Measurements from ENCODE around the gene ENAM.
"Not testable (repeated sequence)": the region's sequence is repeated elsewhere in the genome, so short reads cannot be mapped to it uniquely, and the experiment has no call there.

Gene ENAM

DNA sequence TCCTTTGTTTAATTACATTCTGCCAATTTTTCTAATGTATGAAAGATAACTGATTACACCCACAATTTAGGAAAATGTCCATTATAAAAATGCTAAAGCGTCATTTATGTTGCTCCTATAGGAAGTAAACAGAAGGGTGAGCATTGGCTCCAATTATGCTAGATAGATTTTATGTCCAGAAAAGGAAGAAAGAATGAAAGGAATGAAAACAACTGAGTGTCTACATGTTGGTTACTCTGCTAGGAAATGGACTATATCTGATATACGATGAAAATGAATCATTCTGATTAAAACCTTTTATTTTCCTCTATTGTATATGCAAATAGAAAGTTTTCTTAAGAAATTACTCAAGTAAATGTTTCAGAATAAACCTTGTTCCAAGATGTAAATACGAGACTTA, 1.6 kb downstream of the ENAM start:
- DNase-seq = no peak

DNA sequence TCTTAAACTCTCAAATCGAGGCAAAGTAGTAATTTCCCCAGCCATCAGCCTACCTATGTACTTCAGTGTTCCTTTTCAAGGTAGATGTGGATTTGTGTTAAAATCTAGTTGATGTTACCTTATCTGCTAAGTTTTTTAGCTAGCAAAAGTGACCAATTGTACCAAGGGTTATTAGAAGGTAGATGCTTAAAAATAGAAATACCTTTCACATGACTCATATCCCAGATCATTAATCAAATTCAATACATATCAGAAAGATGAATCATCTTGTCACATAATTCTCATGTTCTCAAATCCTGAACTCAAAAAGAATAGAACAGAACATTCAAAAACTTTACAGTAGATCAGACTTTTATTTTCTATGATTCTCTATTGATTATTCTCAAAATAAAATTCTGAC, 3.5 kb downstream of the ENAM start:
- DNase-seq = no peak

DNA sequence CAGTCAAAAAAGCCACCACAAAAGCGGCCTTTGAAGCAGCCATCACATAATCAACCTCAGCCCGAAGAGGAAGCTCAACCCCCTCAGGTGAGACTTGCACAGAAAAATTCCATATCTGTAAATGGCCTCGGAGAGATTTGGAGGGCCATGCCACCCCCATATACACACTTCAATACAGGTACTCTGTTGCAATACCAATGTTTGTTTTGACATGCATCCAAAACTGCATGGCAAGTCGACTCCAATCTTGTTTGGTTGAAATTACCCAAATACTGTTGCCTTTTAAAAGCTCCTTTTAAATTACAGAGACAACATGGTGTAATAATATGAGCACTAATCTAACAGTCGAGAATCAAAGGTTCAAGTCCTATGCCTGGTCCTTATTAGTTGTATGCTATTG, 5.9 kb downstream of the ENAM start:
- no peak for DNase-seq

DNA sequence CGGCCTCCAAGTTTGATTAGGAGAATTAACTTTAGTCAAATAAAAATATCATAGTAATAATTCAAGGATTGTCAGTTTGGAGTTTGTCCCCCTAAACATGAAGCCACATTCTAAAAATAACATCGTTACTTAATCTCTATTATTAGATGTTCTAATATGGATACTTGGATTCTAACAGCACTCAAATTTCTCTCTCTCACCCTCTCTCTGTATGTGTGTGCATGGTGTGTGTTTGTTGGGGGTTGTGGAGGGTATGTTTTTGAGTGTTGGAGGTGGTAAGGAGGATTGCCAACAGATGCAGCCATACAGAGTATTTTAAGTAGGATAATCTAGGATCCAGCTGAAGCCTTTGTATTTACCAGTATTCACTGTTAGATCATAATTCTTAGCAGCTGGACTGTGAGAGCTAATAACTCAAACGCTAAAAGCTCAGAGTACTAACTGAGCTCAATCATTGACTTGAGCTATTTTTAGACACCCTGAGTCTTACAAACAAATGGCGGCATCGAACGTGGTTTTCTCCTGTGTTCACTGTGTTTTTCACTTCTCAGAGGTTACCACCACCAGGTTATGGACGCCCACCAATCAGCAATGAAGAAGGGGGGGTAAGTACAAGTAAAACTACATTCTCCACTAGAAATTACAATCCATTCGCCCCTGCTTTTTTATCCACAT, 8.8 kb downstream of the ENAM start:
- DNase-seq = no peak

DNA sequence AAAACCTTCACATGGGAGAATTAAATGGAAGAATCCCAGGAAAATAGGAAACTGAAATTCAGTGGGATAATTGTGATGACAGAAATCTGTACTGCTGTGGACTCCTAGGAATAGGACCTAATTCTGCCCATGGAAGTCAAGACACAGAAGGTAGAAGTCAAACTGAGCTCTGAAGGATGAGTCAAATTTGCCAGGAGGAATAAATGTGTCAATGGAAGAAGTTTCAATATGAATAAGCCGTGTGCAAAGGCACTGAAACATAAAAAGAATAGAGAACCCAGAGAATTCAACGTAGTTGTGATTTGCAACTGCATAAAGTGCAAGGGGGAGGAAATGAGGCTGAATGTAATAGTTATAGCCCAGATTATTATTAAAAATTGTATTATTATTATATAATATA, 11.6 kb downstream of the ENAM start:
- DNase-seq = no peak

DNA sequence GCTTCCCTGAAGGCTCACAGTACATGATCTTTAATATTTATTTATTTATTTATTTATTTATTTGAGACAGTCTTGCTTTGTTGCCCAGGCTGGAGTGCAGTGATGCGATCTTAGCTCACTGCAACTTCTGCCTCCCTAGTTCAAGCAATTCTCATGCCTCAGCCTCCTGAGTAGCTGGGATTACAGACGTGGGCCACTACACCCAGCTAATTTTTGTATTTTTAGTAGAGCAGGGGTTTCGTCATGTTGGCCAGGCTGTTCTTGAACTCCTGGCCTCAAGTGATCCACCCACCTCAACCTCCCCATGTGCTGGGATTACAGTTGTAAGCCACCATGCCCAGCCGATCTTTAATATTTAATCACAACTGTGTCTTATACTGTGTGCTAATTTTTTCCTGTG, 22.2 kb downstream of the ENAM start:
- DNase-seq = not testable (repeated sequence)

DNA sequence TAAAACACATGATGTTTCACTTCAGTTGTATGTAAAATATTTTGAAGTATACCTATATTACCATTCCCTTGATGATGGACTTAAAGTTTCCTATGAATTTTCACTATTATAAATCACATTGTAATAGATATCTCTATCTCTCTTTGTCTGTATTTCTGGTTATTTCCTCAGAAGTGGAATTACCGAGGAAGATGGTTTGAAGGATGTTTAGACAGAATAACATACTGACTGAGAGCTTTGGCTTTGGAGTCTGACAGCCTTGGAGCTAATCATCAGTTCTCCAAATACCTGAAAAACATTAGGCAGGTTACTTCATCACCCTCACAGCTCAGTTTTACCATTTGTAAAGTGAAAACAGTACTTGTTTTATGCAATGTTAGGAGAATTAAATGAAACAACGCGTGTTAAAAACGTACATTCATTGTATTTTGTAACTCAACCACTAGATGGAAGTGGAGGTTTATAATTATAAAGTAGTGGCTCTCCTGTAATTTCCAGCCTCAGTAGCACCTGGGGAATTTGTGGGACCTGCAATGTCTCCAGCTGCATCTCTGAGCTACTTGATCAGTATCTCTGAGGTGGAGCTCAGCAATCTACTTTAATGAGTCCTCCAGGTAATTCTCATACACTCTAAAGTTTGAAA, 23.4 kb downstream of the ENAM start:
- DNase-seq = no peak

DNA sequence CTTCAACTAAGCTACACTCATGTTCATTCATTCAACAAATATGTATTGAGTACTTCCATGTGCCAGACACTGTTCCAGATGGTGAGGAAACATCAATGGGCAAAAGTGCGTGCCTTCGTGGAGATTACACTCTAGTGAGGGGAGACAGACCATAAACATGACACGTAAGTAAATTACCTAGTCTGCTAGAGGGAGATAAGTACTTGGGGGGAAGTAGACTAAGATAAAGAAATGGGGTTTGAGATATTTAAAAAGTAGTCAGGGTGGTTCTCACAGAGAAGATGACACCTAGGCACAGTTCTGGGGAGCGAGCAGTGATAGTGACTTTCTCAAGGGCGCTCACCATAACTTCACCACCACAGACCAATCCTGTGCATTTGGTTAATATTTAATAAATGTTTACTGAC, 26.1 kb downstream of the ENAM start:
- no peak for DNase-seq

DNA sequence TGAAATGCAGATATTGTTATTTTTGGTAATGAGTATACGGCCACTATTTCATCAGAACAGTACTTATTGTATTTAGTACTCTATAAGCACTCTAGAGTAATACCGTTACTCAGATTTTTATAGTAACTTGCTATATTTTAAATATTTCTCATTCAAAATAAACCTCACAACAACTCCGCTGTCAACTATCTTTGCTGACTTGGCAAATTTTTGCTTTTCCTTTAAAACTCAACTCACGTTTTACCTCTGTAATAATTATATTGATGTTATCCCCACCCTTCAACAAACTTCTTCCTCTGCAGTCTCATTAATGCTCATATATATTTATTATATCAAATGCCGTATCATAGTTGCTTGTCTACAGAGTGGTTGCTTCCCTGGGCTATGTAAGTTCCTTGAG, 28.8 kb downstream of the ENAM start:
- no peak for DNase-seq

DNA sequence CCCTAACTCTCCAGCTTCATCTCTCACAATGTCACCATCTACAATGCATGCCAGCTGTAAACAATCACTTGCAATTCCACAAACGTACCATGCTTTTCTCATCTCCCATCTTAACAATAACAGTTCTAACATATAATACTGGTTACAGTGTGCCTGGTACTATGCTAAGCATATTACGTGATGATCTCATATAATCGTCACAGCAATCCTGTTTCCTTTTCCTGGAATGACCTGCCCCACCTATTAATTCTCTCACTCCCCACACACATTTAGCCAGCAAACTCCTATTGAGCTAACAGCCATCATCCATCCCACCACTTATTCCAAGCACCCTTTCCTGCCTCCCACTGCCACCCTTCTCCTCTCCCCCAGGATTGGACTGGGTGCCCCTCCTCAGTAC, 29.9 kb downstream of the ENAM start:
- no peak for DNase-seq

DNA sequence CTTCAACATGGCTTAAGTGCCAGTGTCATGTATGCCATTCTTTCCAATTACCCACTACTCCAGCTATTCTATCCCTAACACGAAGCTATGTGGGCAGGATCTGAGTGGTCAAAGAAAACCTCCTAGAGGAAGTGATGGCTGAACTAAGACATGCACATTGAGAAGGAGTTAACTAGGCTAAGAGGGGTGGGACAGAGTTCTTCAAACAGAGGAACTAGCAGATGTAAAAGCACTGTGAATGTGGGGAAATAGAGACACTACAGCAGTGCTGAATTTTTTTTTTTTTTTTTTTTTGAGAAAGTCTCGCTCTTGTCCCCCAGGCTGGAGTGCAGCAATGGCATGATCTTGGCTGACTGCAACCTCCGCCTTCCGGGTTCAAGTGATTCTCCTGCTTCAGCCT, 31.6 kb downstream of the ENAM start:
- DNase-seq = no peak

DNA sequence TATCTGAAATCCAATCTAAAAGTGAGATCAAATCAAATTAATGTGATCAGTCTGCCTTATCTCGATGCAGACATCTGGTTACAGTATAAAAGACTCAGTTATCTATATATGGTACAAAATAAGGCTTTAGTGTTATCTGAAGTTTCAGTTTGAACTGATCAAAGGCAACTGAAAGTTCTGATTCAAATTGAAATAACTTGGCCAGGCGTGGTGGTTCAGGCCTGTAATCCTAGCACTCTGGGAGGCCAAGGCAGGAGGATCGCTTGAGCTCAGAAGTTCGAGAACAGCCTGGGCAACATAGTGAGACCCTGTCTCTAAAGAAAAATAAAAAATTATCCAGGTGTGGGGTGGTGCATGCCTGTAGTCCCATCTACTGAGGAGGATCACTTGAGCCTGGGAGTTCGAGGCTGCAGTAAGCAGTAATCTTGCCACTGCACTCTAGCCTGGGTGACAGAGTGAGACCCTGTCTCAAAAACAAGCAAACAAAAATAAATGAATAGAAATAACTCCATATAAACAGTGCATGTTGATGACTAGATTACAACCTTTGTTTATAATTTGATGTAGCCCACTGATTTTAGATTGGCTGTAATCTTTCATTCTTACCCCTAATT, 32.9 kb downstream of the ENAM start:
- DNase-seq = not testable (repeated sequence)

DNA sequence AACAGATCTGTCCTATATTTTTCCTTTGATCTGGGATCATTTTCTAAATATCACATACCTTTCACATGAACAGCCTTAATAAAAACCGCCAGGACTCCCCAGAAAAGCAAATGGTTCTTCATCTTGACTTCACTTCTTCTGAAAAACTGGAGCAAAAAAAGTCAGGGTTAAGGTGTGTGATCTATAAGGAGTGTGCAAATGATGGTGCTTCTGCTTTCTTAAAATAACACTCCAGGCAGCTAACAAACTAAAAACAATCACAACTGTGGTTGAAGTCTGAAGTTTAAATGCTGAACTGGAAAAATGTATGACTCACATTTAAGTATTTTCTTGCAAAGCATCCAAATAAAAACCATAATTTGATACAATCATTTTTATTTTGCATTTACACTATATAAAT, 37.8 kb downstream of the ENAM start, which contains the start of gene JCHAIN:
Gene JCHAIN (minus strand): TSS at position 140 of the 400 bp plus-strand sequence. CDS start 18 bp downstream, at position 122.
- no peak for DNase-seq

DNA sequence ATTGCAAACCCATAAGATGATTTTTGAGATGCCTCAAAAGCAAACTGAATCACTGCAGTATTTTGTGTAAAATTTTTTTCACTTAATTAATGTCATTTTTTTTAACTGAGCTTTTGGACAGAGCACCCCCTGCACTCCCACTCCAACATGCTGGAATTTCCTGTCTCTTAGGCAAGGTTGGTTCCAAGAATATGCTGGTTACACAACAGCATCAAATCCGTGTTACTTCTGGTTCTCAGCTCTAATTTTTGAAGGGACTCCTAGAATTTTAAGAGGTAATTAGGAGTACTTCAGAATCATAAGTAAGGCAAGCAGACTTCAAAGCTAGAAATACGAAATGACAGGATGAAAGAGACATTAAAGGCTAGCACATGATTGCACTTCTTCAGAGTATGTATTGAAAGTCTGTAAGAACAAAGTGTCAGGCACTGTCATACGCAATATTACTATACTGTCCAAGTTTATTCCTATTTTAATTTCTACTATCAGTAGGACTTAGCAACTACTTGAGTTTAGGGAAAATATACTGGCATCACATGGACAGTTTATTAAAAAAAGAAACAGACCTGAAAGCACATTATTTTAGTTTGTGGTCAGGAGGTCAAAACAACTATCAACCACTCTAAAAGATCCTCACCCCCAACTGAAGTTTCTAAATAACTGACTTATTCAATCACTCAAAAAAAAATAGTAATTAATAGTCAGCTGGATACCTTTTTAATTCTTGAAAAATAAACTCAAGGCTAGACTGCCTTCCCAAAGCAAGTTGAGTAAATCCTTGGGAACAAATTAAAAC, 39.4 kb downstream of the ENAM start:
- no peak for DNase-seq

DNA sequence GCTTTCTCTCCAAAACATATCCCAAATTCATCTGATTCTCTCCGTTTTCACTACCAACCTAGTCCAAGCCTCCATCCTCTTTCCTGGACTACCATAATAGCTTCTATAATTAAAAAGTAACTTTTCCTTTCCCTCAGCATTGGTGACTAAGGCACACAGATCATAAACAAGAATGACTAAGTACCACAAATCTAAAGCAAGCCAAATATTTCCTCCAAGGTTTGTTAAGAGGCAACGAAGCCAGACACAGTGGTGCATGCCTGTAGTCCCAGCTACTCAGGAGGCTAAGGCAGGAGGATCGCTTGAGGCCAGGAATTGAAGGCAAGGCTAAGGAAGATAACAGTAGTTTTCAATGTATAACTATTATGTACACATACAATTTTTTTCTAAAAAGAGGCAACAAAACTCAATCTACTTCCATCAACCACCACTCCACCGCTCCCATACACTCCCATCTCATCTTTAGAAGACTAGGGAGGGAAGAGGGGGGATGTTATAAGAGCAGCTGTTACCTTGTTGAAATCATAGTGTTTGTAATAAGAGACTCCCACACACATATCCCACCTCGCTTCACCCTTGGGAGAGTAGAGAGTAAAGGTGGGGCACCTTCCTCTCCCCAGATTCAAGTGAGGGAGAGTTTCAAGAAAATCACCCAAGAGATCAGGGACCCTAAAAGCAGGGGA, 41.9 kb downstream of the ENAM start:
- no peak for DNase-seq

DNA sequence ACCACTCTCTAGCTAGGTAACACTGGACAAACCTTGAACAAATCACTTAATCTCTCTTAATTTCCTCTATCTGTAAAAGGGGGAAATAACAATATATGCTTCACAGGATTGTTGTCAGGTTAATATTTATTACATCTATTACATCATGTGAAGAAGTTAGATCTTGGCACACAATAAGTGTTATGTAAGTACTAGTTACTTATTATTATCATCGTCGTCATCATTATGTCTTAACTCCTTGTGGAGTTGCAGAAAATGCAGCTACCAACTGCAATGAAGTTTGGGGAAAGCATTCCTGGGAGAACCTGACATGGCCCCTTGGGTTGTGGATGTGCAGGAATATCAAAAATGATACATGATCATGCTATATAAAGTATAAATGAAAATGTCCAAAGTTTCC, 42.5 kb downstream of the ENAM start:
- no peak for DNase-seq

DNA sequence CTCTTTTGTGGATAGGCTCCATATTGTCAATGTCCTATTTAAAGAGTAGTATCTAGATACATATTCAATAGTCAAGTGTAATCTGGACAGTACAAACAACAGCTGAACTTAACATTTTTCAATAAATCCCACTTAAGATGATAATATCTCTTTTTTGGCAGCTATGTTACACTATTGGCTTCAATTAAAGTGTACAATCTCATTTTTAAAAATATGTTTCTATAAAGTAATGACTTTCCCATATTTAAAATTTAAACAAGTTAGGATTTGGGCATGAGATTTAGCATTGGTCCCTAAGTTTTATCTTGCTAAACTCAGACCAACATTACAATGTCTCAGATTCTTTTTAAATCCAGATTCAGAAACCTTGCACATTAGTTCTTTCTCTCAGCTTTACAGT, 45.6 kb downstream of the ENAM start:
- DNase-seq = no peak

DNA sequence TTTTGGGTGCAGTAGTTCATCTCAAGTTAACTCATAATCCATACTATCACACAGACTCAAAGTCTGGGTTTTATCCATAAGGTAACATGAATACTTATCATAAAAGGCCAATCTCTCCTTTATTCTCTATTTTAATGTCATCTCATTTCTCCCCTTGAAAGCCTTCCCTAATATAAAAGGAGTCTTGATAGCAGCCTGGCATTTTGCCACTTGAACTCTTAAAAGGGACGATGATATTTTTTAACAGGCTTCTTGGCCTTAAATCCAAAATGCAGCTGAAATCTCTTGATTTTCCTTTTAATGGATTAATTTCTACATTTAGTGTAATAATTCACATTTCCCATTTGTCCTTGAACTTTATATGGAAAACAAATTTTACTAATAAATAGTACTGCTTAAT, 46.2 kb downstream of the ENAM start:
- DNase-seq = no peak

DNA sequence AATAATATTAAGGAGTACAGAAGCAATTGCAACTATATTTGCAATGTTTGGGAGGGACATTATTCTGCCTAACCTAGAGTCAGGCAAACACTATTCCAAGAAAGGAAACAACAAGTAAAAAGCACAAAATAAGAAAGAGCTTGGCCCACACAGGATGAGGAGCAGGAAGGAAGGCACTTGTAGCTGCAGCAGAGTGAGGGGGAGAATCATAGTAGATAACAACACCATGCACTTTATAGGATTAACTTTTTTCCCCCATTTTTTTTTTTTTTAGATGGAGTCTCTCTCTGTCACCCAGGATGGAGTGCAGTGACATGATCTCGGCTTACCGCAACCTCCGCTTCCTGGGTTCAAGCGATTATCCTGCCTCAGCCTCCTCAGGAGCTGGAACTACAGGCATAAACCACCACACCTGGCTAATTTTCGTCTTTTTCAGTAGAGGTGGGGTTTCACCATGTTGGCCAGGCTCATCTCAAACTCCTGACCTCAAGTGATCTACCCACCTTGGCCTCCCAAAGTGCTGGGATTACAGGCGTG, 48.1 kb downstream of the ENAM start:
- no peak for DNase-seq

DNA sequence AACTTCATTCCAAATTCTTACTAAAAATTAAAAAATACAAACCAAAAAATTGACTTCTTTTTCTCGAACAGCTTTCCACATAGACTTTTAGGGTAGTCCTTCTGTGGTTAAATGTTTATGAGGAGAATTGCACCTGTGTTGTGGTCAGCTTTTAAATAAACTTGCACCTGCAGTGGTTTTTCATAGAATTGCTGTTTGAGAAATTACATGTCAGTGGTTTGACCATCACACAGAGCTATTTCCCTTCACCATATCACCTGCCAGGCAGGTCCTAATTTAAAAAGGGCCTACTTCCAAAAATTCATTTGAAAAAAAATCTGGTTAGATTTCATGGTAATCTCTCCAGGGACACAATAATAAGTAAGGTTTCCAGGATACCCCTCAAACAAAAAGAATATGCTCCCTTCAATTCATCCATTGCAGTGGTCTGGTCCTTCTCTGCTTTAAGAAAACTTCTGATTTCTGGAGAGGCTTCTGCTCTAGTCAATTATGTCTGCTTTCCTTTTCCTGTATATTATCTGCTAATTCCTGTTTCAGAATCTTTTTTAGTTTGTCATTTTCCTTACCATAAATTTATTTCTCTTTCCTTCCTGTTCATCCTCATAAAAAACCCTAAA, 49.9 kb downstream of the ENAM start:
- no peak for DNase-seq

DNA sequence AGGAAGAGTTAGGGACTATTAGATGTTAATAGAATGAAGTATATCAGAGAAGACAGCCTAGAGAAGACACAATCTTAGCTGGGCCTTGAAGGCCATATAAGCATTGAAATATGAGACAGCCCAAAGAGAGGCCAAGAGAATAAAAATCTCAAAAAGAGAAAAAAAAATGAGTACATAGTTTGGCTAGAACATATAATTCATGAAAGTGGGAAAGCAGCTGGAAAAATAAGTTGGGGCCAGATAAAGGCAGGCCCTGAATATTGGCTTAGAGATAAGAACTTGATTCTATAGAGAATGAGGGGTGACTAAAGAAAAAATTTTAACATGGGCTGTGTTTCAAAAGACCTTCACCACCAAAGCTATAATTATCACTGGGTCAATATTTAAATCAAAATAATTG, 52.4 kb downstream of the ENAM start:
- no peak for DNase-seq

DNA sequence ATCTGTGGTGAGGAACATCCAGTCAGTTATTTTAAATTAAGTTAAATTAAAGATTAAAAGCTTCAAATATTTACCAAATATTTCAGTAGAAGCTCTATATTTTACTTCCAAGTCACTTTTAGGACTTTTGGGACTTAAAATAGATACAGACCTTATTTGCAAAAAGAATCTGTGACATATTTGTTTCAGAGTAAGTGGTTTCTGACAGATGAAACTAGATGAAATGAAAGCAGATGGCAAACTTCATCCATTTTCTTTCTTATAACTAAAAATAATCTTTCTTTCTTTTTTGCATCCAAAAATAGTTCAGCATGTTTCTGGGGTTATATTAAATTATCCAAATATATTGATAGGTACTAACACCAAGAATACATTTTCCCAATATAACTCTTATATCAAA, 53.2 kb downstream of the ENAM start:
- no peak for DNase-seq
